GM19438 (cell line): ENCODE measurements around the gene KIF25.

Experiments used
- ATAC-seq: cut with Tn5 transposase; IDR thresholded peaks from one replicate; pipeline ENCODE4 v1.9.1; 2021; ENCODE audit warnings: low read depth; ENCODE audit not compliant: unreplicated experiment

Gene KIF25

DNA sequence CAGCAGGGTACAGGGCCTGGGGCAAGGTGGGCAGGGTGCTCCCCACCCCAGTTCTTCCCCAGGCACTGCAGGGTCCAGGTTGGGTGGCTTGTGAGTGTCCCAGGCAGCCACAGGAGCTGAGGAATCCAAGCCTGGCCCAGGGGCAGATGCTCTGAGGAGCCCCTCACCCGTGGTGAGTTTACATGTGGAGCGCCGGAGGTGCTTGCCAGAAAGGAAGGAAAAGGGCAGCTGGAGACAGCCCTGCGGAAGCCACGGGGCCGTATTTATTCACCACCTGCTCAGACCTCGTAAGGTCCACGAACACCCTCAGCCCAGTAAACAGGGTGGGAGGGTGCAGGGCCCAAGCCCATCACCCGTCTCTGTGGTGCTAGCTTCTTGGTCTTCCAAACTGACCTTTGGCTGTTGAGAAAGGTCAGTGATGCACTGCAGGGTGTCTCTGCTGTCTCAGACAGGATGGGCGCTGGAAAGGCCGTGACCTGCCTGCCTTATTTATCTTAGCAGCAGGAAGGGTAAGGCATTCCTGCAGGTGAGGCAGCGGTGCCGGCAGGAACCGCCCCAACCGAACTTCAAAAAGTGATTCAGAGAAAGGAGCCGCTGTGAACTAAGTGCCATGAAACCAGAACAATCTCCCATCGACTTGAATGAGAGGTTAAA, 85.5 kb downstream of the KIF25 start:
- no peak for ATAC-seq

DNA sequence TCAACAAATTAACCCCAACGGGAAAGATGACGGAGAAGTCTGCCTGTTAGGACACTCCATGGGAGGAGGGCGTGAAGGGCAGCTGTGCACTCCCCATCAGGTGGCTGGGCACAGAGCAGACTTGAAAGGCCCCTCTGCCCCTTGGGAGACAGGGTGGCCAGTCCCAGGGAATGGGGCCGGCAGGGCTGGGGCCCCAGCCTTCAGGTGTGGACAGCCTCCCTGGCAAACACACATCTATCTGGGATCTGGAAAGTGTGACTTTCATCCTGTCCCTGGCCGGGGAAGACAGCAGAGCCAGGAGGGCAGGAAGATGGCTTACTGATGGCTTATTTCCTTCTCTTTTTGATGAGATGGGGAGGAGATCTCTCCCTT, 86.0 kb downstream of the KIF25 start:
- no peak for ATAC-seq

DNA sequence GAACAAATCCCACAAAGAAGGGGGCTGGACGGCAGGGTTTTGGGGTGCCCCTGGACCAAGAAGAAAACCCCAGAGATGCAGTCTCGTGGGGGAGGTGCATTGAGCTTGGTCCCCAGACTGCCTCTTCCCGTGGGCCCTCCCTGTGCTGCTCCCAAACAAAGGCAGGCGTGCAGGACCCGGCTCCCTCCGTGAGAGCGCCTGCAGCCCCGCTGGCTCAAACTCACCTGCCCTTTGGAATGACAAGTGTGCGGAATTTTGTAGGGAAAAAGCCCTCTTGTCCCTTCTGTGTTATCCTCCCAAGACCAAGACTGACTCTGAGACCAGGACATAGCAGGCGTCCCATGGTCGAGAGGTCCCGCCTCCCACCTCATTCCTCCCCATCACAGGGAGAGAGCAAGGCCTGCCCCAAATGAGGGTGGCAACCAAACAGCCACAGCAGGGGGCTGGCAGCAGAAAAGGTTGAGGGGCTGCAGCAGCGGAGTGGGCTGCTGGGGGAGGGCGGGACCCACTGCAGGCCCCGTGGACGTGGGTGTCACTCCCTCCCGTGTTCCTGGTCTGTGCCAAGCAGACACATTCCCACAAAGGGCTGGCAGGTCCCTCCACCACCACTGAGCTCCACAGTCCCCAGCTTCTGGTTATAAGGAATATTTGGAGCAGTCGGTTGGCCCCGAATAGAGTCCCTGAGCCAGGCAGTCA, 87.1 kb downstream of the KIF25 start:
- ATAC-seq = no peak

DNA sequence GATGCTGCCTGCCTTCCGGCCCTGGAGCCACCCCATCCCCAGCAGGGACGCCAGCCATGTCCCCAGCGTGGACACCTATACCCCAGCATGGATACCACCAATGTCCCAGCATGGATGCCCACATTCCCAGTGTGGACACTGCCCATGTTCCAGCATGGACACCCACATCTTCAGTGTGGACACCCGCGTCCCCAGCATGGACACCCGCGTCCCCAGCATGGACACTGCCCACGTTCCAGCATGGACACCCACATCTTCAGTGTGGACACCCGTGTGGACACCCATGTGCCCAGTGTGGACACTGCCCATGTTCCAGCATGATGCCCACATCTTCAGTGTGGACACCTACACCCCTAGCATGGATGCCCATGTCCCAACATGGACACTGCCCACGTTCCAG, 88.6 kb downstream of the KIF25 start:
- no peak for ATAC-seq

DNA sequence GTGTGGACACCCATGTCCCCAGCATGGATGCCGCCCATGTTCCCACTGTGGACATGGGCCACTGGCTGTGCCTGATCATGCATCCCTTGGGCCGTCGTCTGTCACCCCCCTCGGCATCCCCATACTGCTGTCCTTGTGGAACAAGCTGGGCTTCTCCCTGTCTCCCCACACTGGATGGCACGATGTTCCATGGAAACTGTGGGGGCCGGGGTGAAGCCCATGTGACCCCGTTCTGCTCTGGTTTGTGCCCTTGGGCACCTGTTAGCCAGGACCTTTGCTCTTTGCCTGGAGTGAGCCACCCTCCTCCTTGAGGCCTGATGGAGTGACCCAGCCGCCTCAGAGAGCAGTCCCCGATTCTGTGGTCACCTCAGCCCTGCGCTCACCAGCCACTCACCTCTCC, 89.1 kb downstream of the KIF25 start:
- no peak for ATAC-seq

DNA sequence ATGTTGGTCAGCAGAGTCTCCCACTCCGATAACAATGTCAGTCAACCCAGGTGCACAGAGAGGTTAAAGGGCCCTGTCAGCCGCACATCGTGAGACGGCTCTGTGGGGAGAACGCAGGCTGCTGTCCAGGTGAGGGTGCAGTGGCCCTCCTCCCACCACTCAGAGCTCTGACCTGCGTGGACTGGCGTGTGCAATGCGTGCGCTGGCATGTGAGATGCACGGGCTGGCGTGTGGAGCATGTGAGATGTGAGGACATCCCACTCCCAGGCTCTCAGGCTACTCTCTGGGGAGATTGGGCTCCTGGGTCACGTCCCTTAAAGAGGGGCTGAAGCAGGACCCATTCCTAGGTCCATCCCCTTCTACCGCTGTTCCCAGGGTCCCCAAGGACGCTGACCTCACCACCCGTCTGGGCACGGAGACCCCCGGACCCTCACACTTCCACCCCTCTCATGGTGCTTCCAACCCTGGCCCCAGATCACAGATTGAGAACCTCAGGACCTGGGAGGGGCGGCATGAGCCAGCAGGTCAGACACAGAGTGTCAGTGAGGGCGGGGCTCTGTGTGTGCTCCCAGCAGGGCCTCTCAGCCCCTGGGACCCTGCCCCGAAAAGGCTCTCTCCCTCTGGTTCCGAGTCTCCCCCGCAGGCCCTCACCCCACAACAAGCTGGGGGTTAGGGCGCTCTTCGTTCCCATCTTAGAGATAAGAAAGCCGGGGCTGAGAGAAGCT, 90.1 kb downstream of the KIF25 start:
- no peak for ATAC-seq

DNA sequence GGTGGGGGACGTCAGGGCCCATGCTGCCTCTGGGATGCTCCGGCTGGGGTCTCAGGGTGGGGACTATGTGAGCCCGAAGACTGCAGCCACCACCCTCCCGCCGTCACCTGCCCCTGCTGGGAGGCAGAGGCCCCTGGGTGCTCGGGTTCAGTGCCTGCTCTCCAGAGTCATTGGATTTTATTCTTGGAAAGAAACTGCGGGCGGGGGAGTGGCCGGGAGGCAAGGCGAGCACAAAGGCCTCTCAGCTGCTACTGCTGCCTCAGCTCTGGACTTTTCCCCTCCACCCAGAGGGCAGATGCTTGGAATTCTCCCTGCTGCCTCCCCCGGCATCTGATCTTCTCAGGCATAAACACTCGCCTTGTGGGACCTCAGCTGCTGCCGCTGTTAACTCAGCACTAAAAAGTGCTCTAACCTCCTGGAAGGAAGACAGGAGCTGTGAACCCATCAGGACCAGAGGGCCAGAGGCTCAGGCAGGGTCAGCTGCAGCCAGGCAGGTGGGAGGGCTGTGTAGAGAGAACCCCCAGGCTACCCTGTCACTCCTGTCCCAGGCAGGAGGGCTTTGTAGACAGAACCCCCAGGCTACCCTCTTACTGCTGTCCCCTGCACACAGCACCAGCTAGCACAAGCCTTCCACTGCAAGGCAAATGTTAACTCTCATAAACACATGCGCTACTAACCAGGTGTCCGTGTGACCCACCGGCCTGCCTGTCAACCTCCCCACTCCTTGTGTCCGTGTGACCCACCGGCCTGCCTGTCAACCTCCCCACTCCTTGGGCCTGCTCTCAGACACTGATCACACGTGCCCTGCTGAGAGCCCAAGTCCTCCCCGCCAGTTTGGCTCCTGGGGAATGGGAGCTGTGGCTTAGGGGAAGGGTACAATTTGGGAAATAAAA, 90.9 kb downstream of the KIF25 start:
- ATAC-seq = no peak

DNA sequence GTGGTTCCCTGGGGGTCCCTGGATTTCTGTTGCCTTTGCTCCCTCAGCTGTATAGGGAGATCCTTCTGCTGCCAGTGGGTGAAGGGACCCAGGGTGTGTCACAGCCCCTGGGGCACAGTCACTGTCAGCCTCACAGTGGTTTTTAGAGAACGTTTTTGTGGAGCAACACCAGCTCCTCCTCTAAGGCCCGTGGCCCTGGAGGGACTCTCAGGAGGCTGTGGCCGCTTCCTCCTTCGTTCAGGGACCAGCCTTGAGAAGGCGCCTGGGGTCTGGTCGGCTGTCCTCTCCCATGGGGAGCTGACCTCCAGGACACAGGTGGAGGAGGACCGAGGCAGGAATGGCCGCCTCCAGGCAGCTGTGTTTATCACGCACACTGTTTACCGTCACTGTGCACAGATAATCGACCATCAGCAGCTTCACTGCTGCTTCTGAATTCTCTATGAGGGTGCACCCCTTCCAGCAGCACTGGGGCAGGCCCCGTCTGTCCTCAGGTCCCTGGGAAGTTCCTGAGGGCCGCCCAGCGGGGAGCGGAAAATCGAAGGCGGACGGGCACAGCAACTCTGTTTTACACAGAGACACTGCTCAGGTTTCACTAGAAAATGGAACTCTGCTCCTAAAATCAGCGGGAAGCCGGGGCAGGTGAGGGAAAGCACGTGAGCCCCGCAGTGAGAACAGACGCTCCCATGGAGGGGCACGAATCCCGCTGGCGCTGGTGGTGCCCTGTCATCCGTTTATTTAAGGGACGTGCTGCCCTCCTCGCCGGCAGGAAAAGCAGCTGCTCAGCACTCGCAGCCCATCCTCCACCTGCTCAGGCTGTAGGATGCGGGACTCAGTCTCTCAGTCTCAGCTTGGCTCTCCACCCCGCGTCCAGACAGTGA, 92.0 kb downstream of the KIF25 start:
- ATAC-seq = no peak

DNA sequence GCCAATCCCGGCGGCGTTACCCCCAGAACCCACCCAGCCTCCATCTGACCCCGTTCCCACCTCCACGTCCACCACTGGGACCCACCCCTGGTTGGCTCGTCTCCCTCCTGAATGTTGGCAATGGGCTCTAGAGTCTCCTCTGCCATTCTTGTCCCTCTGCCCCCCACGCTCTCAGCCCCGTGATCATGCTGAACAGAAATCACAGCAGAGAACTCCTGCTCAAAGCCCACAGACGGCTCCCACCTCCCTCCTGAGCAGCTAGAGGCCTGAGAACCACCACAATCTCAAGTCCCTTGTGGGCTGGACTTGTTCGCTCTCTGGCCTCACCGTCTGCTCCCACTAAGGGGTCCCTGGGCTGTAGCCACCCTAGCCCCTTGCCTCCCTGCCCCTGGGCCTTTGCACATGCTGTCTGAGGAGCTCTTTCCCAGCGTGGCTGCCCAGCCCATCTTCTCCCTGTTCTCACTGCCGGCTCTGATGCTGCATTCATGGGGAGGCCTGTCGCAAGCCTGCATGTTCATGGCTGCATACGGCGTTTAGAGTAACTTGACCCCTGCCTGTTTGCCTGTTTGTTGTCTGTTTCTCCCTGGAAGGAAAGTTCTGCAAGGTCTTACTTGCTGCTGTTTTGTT, 92.7 kb downstream of the KIF25 start:
- ATAC-seq = no peak

DNA sequence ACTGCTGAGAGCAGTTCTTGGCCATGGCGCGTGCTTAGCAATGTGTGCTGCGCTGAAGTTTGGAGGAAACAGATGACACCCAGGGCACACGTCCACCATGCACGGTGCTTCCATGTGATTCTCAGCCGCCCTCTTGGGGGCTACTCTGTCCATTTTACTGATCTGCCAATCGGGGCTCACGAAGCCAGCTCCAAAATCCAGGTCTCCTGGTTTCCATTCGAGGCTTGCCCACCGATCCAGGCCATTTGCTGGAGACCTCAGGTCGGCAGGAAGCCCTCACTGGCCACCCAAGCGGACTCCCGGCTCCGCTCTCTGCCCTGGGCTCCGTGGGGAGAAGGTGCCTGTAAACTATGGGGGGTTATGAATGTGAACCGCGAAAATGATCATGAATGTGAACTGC, 93.2 kb downstream of the KIF25 start:
- no peak for ATAC-seq

DNA sequence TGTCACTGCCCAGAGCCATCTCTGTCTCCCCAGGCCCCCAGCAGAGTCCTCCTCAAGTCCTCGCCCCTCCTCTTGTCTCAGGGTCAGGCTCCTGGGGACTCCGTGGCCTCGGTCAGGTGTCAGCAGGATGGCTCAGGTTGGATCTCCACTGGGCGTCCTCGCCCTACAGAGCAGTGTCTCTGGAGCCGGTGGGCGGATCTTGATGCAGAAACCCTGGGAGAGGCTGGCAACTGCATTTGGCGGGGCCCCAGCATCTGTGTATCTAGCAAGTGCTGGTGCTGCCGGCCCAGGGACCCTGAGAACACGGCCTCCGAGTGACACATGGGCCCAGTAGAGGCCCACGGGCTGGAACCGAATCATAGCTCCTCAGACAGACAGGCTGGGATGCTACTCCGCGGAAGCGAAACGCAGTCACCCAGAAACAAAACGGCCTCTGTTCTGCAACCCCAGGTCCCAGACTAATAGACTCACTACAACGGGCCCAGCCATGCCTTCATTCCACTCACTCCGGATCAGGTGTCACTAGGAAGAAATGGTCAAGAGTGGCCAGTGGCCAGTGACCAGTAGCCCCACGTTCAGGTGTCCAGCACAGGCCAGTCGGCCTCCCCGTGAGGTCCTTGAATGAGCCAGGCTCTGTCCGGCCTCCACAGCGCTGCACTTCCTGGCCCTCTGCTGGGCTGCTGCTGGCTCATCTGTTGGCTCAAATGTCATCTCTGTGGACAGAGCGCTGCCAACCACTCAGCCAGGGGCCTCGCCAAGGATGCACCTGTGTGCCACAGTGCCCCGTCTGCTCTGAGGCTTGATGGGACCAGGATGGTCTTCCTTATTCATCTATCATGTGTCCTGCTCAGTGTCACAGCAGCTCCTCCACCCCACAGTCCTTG, 94.2 kb downstream of the KIF25 start:
- no peak for ATAC-seq

DNA sequence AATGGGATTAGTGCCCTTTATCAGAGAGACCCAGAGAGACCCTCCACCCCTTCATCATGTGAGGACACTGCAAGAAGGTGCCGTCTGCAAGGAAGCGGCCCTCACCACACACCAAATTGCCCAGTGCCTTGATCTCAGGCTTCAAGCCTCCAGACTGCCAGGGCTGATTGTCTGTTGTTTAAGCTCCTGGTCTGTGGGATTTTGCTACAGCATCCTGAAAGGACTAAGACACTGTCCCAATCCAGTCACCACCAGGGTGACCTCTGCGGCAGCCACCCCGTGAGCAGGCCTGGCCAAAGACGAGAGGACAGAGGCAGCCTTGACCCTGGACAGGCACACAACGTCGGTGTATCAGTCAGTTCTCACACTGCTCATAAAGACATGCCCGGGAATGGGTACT, 95.1 kb downstream of the KIF25 start:
- no peak for ATAC-seq

DNA sequence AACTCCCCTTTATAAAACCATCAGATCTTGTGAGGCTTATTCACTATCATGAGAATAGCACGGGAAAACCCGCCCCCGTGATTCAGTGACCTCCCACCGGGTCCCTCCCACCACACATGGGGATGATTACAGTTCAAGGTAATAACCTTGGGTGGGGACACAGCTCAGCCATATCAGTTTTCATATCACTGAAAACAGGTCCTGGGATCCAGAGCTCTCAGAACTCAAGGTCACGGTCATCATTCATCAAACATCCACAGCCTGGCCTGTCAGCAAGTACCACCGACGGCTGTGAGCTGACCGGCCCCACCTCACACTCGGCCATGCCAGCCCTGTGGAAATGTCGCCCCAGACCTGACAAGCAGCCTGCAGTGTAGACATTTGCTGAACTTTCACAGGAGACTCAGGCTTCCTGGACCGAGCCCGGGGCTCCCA, 95.6 kb downstream of the KIF25 start:
- ATAC-seq = no peak

DNA sequence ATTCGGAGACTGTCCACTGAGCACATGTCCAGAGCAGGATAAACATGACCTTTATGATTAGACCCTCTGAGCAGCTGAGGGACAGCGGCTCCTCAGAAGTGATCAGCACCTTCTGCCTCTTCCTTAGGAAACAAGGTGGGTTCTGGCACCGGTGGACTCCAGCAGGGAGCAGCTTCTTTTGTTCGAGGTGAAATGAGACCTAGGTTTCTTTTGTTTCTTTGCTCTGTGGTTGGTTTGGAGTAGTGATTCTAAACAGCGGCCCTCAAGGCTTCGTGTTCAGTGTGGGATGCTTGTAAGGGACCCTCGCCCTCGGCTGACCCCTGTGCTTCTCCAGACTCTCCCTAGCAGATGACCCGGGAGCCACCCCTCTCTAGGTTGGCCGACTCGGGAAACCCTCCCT, 96.2 kb downstream of the KIF25 start:
- ATAC-seq = no peak
